Uterus (tissue), 4 donors: ENCODE data around the gene AUNIP. TPM values are rescaled to one million over a fixed set of nuclear protein-coding genes. Genes with fewer than 3 reads are reported as not detected.

Experiments
- DNase-seq, 2 donors: peaks; one replicate each; pipeline ENCODE4 v3.0.0-alpha.2; 2019 to 2020
- H3K27ac ChIP-seq, 2 donors: fragments of 200-600 bp; sonication (generic); 1 replicate in 1 of 2; 2 replicates in 1 of 2; pipeline ENCODE4 v1.5.1; 2016 to 2018
- H3K27me3 ChIP-seq, 2 donors: fragments of 200-600 bp; sonication (generic); one replicate each; pipeline ENCODE4 v1.5.1; 2018 to 2019; ENCODE audit warnings: control low read depth in 1 of 2
- H3K36me3 ChIP-seq, 2 donors: fragments of 200-600 bp; sonication (generic); one replicate each; pipeline ENCODE4 v1.5.1; 2019; ENCODE audit warnings: control low read depth in 1 of 2
- H3K4me1 ChIP-seq, 2 donors: fragments of 200-600 bp; sonication (generic); one replicate each; pipeline ENCODE4 v1.5.1; 2018 to 2019; ENCODE audit warnings: control low read depth in 1 of 2
- H3K4me3 ChIP-seq, 2 donors: fragments of 200-600 bp; sonication (generic); 1 replicate in 1 of 2; 2 replicates in 1 of 2; pipeline ENCODE4 v1.5.1; 2018 to 2019; ENCODE audit warnings: mild to moderate bottlenecking in 1 of 2
- H3K9me3 ChIP-seq, 2 donors: fragments of 200-600 bp; sonication (generic); one replicate each; pipeline ENCODE4 v1.5.1; 2019; ENCODE audit warnings: control low read depth in 1 of 2
- CTCF ChIP-seq, 4 experiments: fragments of 200-600 bp in 2 of 4; fragments of 450-650 bp in 2 of 4; sonication (generic) in 2 of 4; IDR thresholded peaks; one replicate each; pipeline ENCODE4 v1.5.1; 2016 to 2019; ENCODE audit warnings: antibody characterized with exemption in 4 of 4, mild to moderate bottlenecking in 2 of 4, moderate library complexity in 1 of 4
- POLR2A ChIP-seq, 2 donors: fragments of 450-650 bp; IDR thresholded peaks; one replicate each; pipeline ENCODE4 v1.6.1; 2016; ENCODE audit warnings: antibody characterized with exemption in 2 of 2, mild to moderate bottlenecking in 1 of 2, moderate library complexity in 1 of 2
- intact Hi-C: fragments of 100-400 bp; cut with DNase I; formaldehyde crosslinking; loops from one replicate; pipeline ENCODE4 v1.15.1; 2023; ENCODE audit warnings: low total_unique reads
- total RNA-seq, 4 donors: library from RNA; depleted of rRNA in 3 of 4; stranded (reverse); fragments of >200 nt in 3 of 4; gene quantifications; one replicate each; pipeline versions ENCODE4 v1.1.0 to v1.2.4, GENCODE V29; 2014 to 2023
- donor health status: DM: yes; HTN: yes; CAD: no.

AUNIP gene
- total RNA-seq, 4 donors from 2014 or later = 1.1 TPM; not detected in 3

DNA sequence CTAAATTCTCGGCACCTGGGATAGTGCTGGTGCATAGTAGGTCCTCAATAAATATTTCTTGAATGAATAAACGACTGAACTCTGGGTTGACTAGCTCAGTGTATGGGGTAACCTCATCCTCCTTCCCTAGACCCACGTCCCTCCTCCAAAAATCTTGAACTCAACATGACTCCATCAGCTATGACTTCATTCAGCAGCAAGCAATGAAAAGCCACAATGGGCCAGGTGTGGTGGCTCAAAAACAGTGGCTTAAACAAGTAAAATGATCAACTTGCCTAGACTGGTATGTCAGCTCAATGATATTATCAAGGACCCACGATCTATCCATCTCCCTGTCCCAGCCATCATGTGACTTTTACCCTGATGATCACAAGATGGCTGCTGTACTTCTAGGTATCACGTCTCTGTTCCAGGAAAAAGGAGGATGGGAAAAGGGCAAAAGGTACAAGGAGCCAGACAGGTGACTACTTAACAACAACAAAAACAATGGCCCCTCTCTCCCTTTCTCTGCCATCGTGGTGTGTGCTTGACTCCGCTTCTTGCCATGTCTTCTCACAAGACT is 29.2 kb upstream of the AUNIP start:
- intact Hi-C loops = no loop called here

GRCh38 chr1:25885602-25886001 is 26.3 kb upstream of the AUNIP start:
- no peaks in the 10 kb centered on the region for H3K36me3 ChIP-seq
- no peak overlapping the region for H3K4me3 ChIP-seq
- intact Hi-C loops = no loop called here
- no peaks in the 10 kb centered on the region for H3K4me1 ChIP-seq
- H3K27me3 ChIP-seq = no peaks in the 10 kb centered on the region
- TF ChIP-seq POLR2A (IDR thresholded peaks at IDR 0.05) (no peak), CTCF (IDR thresholded peaks at IDR 0.05) (no peak)
- H3K9me3 ChIP-seq = no peaks in the 10 kb centered on the region
- DNase-seq = no peak
- H3K27ac ChIP-seq = no peak overlapping the region

More for the DNA sequence above, 29.2 kb upstream of the AUNIP start:
- Histone ChIP-seq H3K9me3 (no peaks in the 10 kb centered on the region), H3K27ac (no peak overlapping the region), H3K36me3 (no peaks in the 10 kb centered on the region), H3K4me3 (no peak overlapping the region), H3K27me3 (no peaks in the 10 kb centered on the region), H3K4me1 (peaks cover 0 to 5% of the 10 kb centered on the region in 2 donors)
- no peak for DNase-seq
- no peak for TF ChIP-seq POLR2A (IDR thresholded peaks at IDR 0.05)
- TF ChIP-seq CTCF (IDR thresholded peaks at IDR 0.05) = no peak

GRCh38 chr1:25881266-25881665 is 22.0 kb upstream of the AUNIP start:
- DNase-seq = no peak
- no peak for TF ChIP-seq POLR2A (IDR thresholded peaks at IDR 0.05)
- no peak for TF ChIP-seq CTCF (IDR thresholded peaks at IDR 0.05)
- Histone ChIP-seq H3K4me1 (no peaks in the 10 kb centered on the region), H3K9me3 (no peaks in the 10 kb centered on the region), H3K36me3 (no peaks in the 10 kb centered on the region), H3K4me3 (no peak overlapping the region), H3K27ac (no peak overlapping the region), H3K27me3 (no peaks in the 10 kb centered on the region)
- intact Hi-C loops = no loop called here

- DNase-seq = no peak
- Histone ChIP-seq H3K36me3 (no peaks in the 10 kb centered on the region), H3K4me3 (no peak overlapping the region), H3K27ac (no peak overlapping the region), H3K27me3 (no peaks in the 10 kb centered on the region), H3K9me3 (no peaks in the 10 kb centered on the region), H3K4me1 (no peaks in the 10 kb centered on the region)
- no peak for TF ChIP-seq CTCF (IDR thresholded peaks at IDR 0.05)
- no peak for TF ChIP-seq POLR2A (IDR thresholded peaks at IDR 0.05)
- intact Hi-C loops = no loop called here
Measured at GRCh38 chr1:25880518-25880917, 21.3 kb upstream of the AUNIP start.

DNA sequence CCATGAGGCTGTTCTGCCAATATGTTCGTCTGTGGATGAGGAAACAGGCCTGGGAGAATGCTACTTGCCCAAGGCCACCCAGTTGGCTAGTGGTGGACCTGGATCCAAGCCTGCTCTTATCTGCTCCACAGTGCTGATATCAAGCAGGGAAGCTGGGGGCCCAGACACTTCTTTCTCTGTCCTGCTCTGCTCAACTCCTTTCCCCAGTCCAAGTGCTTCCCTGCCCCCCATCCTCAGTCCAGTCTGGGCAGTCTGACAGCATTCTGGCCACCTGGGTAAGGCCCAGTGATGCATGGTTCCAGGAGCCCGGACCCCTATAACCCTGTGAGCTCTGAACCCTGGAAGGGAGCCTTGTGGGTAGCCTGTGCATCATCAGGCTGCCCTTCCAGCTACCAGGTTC is 20.4 kb upstream of the AUNIP start:
- DNase-seq = no peak
- intact Hi-C loops = no loop called here
- no peak overlapping the region for H3K27ac ChIP-seq

More for the DNA sequence above, 20.4 kb upstream of the AUNIP start:
- TF ChIP-seq POLR2A (IDR thresholded peaks at IDR 0.05) = no peak
- TF ChIP-seq CTCF (IDR thresholded peaks at IDR 0.05) = no peak
- no peak overlapping the region for H3K4me3 ChIP-seq
- no peaks in the 10 kb centered on the region for H3K36me3 ChIP-seq
- no peaks in the 10 kb centered on the region for H3K9me3 ChIP-seq
- no peaks in the 10 kb centered on the region for H3K27me3 ChIP-seq
- no peaks in the 10 kb centered on the region for H3K4me1 ChIP-seq
